ENCODE data around the gene ADAMTS9.

- TF ChIP-seq CTCF (IDR thresholded peaks at IDR 0.05) (no peak), POLR2A (IDR thresholded peaks at IDR 0.05) (no peak)
Measured at GRCh38 chr3:64559588-64559987, 128.2 kb downstream of the ADAMTS9 start.
